HG03575 (cell line): ENCODE data around the gene SOWAHB.

Experiments
- ATAC-seq: cut with Tn5 transposase; IDR thresholded peaks from one replicate; pipeline ENCODE4 v1.9.1; 2021; ENCODE audit not compliant: unreplicated experiment, insufficient number of reproducible peaks, low FRiP score; ENCODE audit errors: extremely low read depth

The SOWAHB gene, protein sequence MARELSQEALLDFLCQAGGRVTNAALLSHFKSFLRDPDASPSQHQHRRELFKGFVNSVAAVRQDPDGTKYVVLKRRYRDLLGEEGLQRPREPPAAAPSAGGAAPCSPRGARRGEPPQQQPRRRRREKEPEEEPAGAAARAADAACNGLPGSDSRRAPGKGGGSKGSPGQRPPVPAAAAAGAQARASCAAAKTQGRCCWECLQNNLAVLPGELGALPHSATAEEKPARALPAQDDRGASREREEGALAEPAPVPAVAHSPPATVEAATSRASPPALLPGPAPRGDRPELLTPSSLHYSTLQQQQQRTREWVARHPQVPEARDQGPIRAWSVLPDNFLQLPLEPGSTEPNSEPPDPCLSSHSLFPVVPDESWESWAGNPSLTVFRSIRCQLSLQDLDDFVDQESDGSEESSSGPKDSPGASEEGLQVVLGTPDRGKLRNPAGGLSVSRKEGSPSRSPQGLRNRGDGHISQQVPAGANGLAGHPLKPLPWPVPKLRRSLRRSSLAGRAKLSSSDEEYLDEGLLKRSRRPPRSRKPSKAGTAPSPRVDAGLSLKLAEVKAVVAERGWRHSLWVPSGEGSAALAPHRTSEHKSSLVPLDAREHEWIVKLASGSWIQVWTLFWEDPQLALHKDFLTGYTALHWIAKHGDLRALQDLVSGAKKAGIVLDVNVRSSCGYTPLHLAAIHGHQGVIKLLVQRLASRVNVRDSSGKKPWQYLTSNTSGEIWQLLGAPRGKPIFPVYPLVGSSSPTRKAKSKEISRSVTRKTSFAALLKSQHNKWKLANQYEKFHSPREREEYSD

GRCh38 chr4:76897536-76898384, at the start of gene SOWAHB:
Gene SOWAHB (minus strand): TSS chr4:76898144. CDS start chr4:76897849, 295 bp downstream.
- no peak for ATAC-seq

DNA sequence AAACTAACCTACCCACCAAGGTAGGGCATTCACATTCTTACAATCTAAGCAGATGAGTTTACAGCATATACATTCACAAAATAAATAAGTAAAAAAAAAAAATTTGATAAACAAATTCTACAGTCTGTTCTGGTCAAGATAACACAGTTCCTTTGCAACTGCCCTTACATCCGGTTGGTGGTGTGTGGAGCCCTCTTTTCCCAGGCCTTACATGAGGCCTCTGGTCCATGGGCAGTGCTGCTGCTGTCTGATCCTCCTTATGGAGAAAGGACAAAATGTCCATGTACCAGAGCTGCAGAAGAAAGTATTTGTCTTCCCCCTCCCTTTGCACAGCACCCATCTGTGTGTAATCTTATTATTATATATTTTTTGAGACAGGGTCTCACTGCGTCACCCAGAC, 49.4 kb upstream of the SOWAHB start:
- no peak for ATAC-seq

GRCh38 chr4:76943790-76944189, 45.8 kb upstream of the SOWAHB start:
- no peak for ATAC-seq

DNA sequence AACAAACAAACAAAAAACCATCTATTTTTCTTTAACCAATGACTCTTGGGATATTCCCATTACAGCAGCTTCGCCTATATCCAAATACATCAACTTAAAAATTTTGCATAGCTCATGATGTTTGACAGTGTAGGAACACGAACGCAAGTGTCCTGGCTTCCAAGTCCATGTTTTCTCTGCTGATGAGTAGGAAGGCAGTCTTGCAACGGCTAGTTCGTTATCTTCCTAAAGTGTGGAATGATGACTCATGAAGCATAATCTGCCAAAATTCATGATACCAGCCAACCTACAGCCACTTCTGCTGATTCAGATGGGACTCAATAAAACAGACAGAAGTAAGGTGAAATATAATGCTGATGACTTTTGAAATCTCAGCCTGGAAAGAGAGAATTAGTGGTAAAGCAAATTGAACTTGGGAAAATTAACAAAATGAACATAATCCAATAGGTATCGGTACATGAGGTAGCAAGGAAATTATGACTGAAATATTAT, 45.2 kb upstream of the SOWAHB start:
- ATAC-seq: no peak

GRCh38 chr4:76939184-76939583, 41.2 kb upstream of the SOWAHB start:
- ATAC-seq: no peak

GRCh38 chr4:76931576-76932276, 33.8 kb upstream of the SOWAHB start:
- ATAC-seq: no peak

DNA sequence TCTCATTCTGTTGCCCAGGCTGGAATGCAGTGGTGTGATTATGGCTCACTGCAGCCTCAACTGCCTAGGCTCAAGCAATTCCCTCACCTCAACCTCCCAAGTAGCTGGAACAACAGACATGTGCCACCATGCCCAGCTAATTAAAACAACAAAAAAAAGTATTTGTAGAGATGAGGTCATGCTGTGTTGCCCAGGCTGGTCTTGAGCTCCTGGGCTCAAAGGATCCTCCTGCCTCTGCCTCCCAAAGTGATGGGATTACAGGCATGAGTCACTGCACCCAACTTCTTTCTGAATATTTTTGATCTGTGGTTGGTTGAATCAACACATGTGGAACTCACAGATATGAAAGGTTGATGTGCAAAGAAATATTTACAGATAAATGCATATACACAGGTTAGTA, 33.1 kb upstream of the SOWAHB start:
- ATAC-seq: no peak

DNA sequence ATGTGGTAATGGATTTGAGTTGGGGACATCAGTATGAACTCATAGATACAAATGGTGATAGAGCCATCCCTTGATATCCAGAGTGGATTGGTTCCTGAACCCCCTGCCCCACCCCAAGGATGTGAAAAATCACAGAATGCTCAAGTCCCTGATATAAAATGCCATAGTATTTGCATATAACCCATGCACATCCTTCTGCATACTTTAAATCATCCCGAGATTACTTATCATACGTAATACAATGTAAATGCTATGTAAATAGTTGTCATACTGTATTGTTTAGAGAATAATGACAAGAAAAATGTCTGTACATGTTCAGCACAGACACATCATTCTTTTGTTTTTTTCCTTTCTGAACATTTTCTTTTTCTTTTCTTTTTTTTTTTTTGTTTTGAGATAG, 32.7 kb upstream of the SOWAHB start:
- ATAC-seq: no peak

- ATAC-seq: no peak
These were observed 28.9 kb upstream of the SOWAHB start for GRCh38 chr4:76926841-76927240.

DNA sequence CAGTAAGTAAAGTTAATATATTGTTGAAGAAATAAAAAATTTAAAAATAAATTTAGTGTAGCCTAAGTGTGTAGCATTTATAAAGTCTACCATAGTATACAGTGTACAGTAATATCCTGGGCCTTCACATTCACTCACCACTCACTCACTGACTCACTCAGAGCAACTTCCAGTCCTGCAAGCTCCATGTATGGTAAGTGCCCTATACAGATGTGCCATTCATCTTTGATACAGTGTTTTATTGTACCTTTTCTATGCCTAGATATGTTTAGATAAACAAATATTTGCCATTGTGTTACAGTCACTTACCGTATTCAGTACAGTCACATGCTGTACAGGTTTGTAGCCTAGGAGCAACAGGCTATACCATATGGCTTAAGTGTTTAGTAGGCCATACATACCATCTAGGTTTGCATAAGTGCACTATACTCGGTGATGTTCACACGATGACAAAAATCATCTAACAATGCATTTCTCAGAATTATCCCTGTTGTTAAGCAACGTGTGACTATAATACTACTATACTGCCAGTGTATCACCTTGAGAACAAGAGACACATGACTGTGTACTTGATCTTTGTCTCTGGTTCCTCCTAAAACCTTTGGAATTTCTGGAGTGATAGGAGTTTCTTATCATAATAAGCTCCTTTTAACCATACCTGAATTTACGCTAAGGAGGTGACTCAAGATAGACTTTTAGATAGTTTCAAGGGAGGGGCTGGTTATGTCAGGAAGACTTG, 25.8 kb upstream of the SOWAHB start:
- no peak for ATAC-seq

DNA sequence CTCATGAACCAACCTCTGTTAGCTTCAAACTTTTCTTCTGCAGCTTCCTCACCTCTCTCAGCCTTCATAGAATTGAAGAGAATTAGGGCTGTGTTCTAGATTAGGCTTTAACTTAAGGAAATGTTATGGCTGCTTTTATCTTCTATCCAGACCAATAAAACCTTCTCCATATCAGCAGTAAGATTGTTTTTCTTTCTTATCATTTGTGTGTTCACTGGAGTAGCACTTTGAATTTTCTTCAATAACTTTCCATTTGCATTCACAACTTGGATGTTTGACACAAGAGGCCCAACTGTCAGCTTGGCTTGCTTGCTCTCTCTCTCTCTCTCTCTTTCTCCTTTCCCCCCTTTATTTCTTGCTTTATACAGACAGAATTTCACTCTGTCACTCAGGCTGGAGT, 22.8 kb upstream of the SOWAHB start:
- no peak for ATAC-seq

DNA sequence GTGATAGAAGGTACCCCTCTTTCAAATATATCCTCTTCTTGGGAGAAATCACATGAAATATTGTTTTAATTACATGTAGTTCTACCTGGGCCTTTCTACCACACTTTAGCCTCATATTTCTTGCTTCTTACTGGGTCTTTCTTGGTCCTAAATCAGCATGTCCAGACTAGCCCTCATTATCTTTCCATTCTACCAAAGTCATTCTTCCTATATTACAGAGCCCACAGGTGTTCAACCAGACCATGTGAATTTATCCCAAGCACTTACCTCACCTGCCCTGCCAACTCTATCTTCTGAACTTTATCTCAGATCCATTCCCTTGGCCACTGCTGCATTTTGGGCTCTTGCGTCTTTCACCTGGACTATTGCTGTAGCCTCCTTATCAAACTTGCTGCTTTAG, 11.8 kb upstream of the SOWAHB start:
- no peak for ATAC-seq

GRCh38 chr4:76905521-76905920, 7.6 kb upstream of the SOWAHB start:
- no peak for ATAC-seq

GRCh38 chr4:76904646-76905190, 6.8 kb upstream of the SOWAHB start:
- no peak for ATAC-seq

DNA sequence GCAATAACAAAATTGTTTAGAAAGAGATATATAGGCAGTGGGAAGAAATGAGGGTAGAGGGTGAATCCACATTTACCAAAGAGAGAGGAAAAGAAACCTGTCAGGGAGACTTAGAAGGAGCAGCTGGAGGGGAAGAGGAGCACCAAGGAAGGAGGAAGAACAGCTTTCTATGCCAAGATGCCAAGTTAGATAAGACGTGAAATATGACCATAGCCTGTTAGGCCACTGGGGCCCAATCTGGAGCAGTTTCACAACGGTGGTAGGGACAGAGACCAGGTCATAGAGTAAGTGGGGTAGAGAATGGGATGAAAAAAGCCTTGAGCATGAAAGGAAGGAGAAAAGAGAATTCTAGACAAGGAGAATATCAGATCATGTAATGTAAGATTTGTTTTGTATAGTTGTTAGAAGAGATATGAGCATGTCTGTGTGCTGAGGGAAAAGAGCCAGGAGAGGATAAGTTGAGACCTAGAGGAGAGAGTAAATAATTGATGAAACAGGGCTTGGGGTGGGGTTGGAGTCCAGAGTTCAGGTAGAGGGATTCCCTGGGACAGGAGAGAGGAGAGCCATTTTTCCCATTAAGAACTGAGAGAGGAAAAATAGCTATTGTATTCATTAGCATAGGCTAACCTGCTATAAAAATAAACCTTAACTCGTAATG, 4.4 kb upstream of the SOWAHB start:
- ATAC-seq: no peak

DNA sequence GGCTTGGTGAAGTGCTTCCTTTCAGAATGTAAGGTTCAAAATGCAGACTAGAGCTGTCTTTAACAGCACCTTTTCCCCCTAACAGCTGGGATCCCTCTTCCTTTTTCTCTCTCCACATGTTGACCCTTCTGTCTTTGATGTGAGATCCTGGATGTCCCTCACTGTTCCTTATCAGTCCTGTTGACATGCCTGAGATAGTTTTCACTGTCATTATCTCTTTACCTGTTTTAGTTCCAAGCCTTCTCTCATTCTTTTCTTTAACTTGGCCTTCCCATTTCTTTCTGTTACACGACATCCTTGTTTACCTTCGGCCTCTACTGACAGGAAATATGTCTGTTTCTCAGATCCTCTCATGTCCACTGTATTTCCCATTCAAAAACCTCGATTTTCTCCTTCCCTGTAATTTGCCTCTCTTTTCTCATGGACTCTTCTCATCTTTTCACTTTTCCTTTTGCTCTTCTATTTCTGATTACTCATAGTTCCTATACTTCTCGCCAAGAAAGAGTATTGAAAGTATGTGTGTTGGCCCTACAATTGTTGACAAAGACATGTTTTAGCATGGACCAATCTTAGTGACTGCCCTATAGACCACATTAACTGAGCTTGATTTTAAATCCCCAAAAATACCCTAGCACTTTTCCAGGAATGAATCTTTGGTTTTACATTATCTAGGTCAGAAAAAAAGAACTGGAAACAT, 1.2 kb upstream of the SOWAHB start:
- ATAC-seq: no peak

DNA sequence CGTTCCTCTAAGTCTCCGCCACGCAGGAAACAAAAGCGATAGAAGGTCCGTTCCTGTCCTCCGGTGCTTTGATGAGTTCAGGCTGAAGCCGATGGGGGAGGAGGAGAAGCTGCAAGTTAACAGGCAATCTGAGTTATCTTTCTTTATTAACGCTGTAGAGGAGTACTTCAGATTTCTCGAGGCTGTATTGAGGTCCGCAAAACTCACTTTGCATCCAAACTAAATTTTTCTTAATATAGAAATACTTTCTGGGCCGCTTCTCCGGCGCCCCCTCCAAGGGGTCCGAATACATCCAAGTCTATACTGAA, 395 bp upstream of the SOWAHB start:
- ATAC-seq: no peak
